Common myeloid progenitor, CD34-positive (primary cell): ENCODE results near the gene HNRNPUL2.
A peak's percentile ranks its signal among the peaks of the same experiment; 100 is the strongest.

Source experiments
- CTCF ChIA-PET: fragments of 350-600 bp; sonication (Branson Sonifier 250); formaldehyde crosslinking; loops from one replicate; lab custom pipeline; 2021; ENCODE audit warnings: antibody characterized with exemption; lab: Charles Lee
- POLR2A ChIA-PET: fragments of 350-600 bp; sonication (Branson Sonifier 250); formaldehyde crosslinking; loops from one replicate; lab custom pipeline; 2021; ENCODE audit warnings: antibody characterized with exemption; lab: Charles Lee
- DNase-seq, 3 donors: peaks; one replicate each; pipeline versions ENCODE4 v3.0.0 to v3.0.0-alpha.2; 2013
- H3K27ac ChIP-seq, 2 experiments: 1 replicate in 1 of 2; 2 replicates in 1 of 2; pipeline ENCODE4 v1.7.0; 2013; ENCODE audit warnings: inconsistent platforms in 2 of 2, low read length in 2 of 2, mild to moderate bottlenecking in 2 of 2, low read depth in 1 of 2, moderate library complexity in 1 of 2; ENCODE audit not compliant: severe bottlenecking in 2 of 2, insufficient read depth in 1 of 2, poor library complexity in 1 of 2
- H3K27me3 ChIP-seq, 5 experiments: replicated peaks in 2 of 5; 1 replicate in 3 of 5; 2 replicates in 2 of 5; pipeline versions ENCODE4 v1.6.1 to v1.7.0; 2013; ENCODE audit warnings: low read length in 4 of 5, mild to moderate bottlenecking in 2 of 5, moderate library complexity in 2 of 5, inconsistent platforms in 1 of 5; ENCODE audit not compliant: insufficient read depth in 5 of 5, control insufficient read depth in 4 of 5
- H3K36me3 ChIP-seq, 4 experiments: 1 replicate in 2 of 4; 2 replicates in 2 of 4; pipeline versions ENCODE4 v1.6.1 to v1.7.0; 2013; ENCODE audit warnings: low read length in 3 of 4, control low read depth in 1 of 4, mild to moderate bottlenecking in 1 of 4; ENCODE audit not compliant: control insufficient read depth in 4 of 4, insufficient read depth in 4 of 4
- H3K4me1 ChIP-seq, 4 experiments: 1 replicate in 3 of 4; 2 replicates in 1 of 4; pipeline versions ENCODE4 v1.6.1 to v1.7.1; 2013; ENCODE audit warnings: low read length in 3 of 4, mild to moderate bottlenecking in 3 of 4, control low read depth in 1 of 4, inconsistent platforms in 1 of 4, moderate library complexity in 1 of 4; ENCODE audit not compliant: control insufficient read depth in 4 of 4, insufficient read depth in 4 of 4; ENCODE audit errors: control extremely low read depth in 1 of 4
- H3K4me3 ChIP-seq, 7 experiments: 1 replicate in 4 of 7; 2 replicates in 3 of 7; pipeline versions ENCODE4 v1.5.1 to v1.7.0; 2013; ENCODE audit warnings: mild to moderate bottlenecking in 7 of 7, low read length in 6 of 7, moderate library complexity in 6 of 7, inconsistent platforms in 2 of 7, low read depth in 2 of 7, control low read depth in 1 of 7; ENCODE audit not compliant: insufficient read depth in 4 of 7, control insufficient read depth in 1 of 7; ENCODE audit errors: extremely low read depth in 1 of 7
- H3K9me3 ChIP-seq, 5 experiments: 1 replicate in 4 of 5; 2 replicates in 1 of 5; pipeline versions ENCODE4 v1.6.1 to v1.7.1; 2013; ENCODE audit warnings: low read length in 4 of 5, mild to moderate bottlenecking in 2 of 5, inconsistent platforms in 1 of 5, low read depth in 1 of 5, moderate library complexity in 1 of 5; ENCODE audit not compliant: control insufficient read depth in 4 of 5, insufficient read depth in 2 of 5; ENCODE audit errors: control extremely low read depth in 1 of 5
- WGBS: methylation state at CpG from one replicate; pipeline ENCODE4 v1.1.5; 2013; ENCODE audit not compliant: insufficient coverage; 5-methylcytosine and 5-hydroxymethylcytosine counted together

HNRNPUL2 gene

GRCh38 chr11:62673196-62673525 is 54.1 kb downstream of the HNRNPUL2 start:
- H3K27me3 ChIP-seq = no peaks in the 10 kb centered on the region
- ChIA-PET CTCF (interaction anchor here (0.7 to 5.0 kb wide), 7 partner anchors 6 to 61 kb away, joined by 3 to 29 read pairs (median 4); partner anchors contain the start of genes C11orf98 and CSKMT), POLR2A (interaction anchor here (1.3 kb wide), 1 partner anchor 20 kb away, joined by 4 read pairs; the partner anchor contains the start of gene INTS5)
- peaks cover 0 to 47% (median 30%) of the 10 kb centered on the region in 4 experiments for H3K4me1 ChIP-seq
- H3K9me3 ChIP-seq = no peaks in the 10 kb centered on the region
- peaks cover 2 to 41% (median 26%) of the 10 kb centered on the region in 4 experiments for H3K36me3 ChIP-seq
- no peak for DNase-seq
- H3K27ac ChIP-seq = peak overlapping the region in 1 of 2 experiments; percentile 52
- H3K4me3 ChIP-seq = peak overlapping the region in 1 of 7 experiments; percentile 100
- 100% methylated on average over 1 of the region's 2 CpGs for whole genome bisulfite sequencing

DNA sequence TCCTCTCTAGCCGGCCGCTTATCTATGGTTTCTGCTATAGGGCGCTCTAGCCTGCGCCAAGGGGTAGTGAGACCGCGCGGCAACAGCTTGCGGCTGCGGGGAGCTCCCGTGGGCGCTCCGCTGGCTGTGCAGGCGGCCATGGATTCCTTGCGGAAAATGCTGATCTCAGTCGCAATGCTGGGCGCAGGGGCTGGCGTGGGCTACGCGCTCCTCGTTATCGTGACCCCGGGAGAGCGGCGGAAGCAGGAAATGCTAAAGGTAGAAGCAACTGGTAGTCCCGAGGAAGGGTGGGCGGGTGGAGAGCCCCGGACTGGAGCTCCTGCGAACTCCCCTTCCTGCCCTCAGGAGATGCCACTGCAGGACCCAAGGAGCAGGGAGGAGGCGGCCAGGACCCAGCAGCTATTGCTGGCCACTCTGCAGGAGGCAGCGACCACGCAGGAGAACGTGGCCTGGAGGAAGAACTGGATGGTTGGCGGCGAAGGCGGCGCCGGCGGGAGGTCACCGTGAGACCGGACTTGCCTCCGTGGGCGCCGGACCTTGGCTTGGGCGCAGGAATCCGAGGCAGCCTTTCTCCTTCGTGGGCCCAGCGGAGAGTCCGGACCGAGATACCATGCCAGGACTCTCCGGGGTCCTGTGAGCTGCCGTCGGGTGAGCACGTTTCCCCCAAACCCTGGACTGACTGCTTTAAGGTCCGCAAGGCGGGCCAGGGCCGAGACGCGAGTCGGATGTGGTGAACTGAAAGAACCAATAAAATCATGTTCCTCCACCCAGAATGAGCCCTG is 55.5 kb downstream of the HNRNPUL2 start, which contains the start of the genes LBHD1 and UQCC3:
Gene LBHD1, minus strand, starts transcription at position 660 of the 782 bp plus-strand sequence. CDS start 2,236 bp downstream, outside the sequence.
Gene UQCC3, plus strand, starts transcription at position 66 of the 782 bp plus-strand sequence. Its CDS starts 73 bp downstream, at position 139.
- Histone ChIP-seq H3K36me3 (peaks cover 2 to 38% (median 20%) of the 10 kb centered on the region in 4 experiments), H3K4me1 (peaks cover 0 to 49% (median 31%) of the 10 kb centered on the region in 4 experiments), H3K4me3 (peak within 1 kb of the TSS; percentile 82 to 100 (median 94)), H3K27ac (peak within 1 kb of the TSS; percentile 84 to 89), H3K9me3 (no peaks in the 10 kb centered on the region), H3K27me3 (no peaks in the 10 kb centered on the region)
- peak; percentile 92 to 96 (median 94) for DNase-seq
- POLR2A ChIA-PET = interaction anchor here (0.6 to 2.6 kb wide), 10 partner anchors 9 to 184 kb away, joined by 3 to 20 read pairs (median 6); partner anchors contain the start of genes GANAB, INTS5, NXF1 and TTC9C
- CTCF ChIA-PET = interaction anchor here (0.7 to 9.4 kb wide), 13 partner anchors 10 to 80 kb away, joined by 3 to 33 read pairs (median 4); partner anchors contain the start of genes GANAB and TUT1
- WGBS = under 1% methylated on average over 57 of the region's 59 CpGs

- ChIA-PET POLR2A (interaction anchor here (0.9 to 2.6 kb wide), 8 partner anchors 10 to 185 kb away, joined by 3 to 20 read pairs (median 6); partner anchors contain the start of genes GANAB, INTS5, TTC9C and TUT1), CTCF (interaction anchor here (0.8 to 9.4 kb wide), 9 partner anchors 10 to 79 kb away, joined by 3 to 33 read pairs (median 4); partner anchors contain the start of genes GANAB and TUT1)
Measured at GRCh38 chr11:62671236-62671607, 56.0 kb downstream of the HNRNPUL2 start.

DNA sequence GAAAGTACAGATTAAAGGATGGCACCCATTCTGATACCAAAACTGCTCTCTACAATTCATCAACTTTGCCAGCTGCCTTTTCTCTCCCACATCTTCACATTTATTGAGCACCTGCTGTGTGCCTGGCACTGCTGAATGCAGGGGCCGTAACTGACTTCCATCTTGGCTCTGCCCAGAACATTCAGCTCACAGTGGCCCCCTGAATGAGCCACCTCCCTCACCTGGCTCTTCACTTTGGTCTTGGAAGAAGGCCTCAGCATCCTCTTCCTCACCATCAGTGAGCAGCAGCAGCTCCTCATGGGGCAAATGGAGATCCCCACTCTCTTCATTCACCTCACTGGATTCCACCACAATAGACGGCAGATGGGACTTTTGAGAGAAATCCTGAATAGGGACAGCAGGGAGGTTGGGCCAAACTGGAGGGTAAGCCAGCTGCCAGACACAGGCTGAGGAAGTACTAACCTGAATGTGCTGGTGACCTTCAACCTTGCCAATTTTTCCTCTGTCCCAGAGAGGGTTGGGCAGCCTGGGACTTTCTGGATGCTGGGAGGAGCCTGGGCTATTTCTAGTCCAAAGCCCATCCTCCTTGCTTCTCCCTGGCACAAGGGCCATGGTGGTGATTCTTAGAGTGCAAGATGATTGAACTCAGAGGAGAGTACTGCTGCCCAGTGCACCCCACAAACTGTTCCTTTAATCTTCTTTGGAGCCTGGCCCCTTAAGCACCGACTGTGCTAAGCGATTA is 57.7 kb downstream of the HNRNPUL2 start:
- CTCF ChIA-PET = interaction anchor here (0.8 to 9.4 kb wide), 5 partner anchors 11 to 57 kb away, joined by 3 to 33 read pairs (median 9); partner anchors contain the start of genes EML3, GANAB, ROM1 and UBXN1
- DNase-seq = no peak
- peak overlapping the region in 1 of 2 experiments; percentile 59 for H3K27ac ChIP-seq
- H3K27me3 ChIP-seq = no peaks in the 10 kb centered on the region
- POLR2A ChIA-PET = interaction anchor here (2.3 to 2.5 kb wide), 2 partner anchors 17 to 23 kb away, joined by 7 to 16 read pairs; partner anchors contain the start of genes GANAB and INTS5
- WGBS = 100% methylated on average over 3 of the region's 4 CpGs
- H3K36me3 ChIP-seq = peaks cover 0 to 39% (median 14%) of the 10 kb centered on the region in 4 experiments
- H3K4me3 ChIP-seq = peak overlapping the region in 1 of 7 experiments; percentile 34
- H3K4me1 ChIP-seq = peaks cover 4 to 63% (median 45%) of the 10 kb centered on the region in 4 experiments
- H3K9me3 ChIP-seq = no peaks in the 10 kb centered on the region

More at GRCh38 chr11:62671236-62671607, 56.0 kb downstream of the HNRNPUL2 start:
- peaks cover 2 to 38% (median 17%) of the 10 kb centered on the region in 4 experiments for H3K36me3 ChIP-seq
- peak overlapping the region; percentile 82 to 100 (median 94) for H3K4me3 ChIP-seq
- H3K27ac ChIP-seq = peak overlapping the region; percentile 84 to 89
- H3K27me3 ChIP-seq = no peaks in the 10 kb centered on the region
- DNase-seq = peak in 2 of 3 donors; percentile 72 to 79
- WGBS = 0% methylated on average over 14 of the region's 17 CpGs
- H3K9me3 ChIP-seq = no peaks in the 10 kb centered on the region
- peaks cover under 1 to 55% (median 37%) of the 10 kb centered on the region in 4 experiments for H3K4me1 ChIP-seq

DNA sequence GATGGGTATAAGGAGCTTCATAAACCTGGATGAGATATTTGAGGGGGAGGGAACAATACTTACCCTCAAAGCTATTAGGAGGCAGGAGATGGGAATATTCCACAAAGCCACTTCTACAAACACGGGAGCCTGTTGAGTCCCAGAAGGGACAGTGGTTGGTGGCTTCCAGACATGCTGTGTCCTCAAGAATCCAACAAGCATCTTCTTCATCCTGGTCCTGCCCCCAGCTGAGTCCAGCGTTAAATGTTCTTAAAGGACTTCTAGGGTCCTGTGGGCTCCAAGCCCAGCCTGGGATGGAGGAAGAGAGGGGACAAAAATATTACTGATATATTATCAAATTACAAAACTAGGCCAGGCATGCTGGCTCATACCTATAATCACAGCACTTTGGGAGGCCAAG is 59.8 kb downstream of the HNRNPUL2 start:
- ChIA-PET POLR2A (interaction anchor here (0.8 to 1.0 kb wide), 2 partner anchors 76 to 124 kb away, joined by 3 read pairs; partner anchors contain the start of gene TUT1), CTCF (interaction anchor here (1.0 to 9.4 kb wide), 9 partner anchors 8 to 74 kb away, joined by 3 to 33 read pairs (median 13); partner anchors contain the start of genes GANAB, TUT1 and UBXN1)
- peak overlapping the region in 1 of 7 experiments; percentile 96 for H3K4me3 ChIP-seq
- no peak for DNase-seq
- H3K27ac ChIP-seq = peak overlapping the region in 1 of 2 experiments; percentile 9
- H3K4me1 ChIP-seq = peaks cover 4 to 55% (median 44%) of the 10 kb centered on the region in 4 experiments
- no peaks in the 10 kb centered on the region for H3K9me3 ChIP-seq
- peaks cover 0 to 36% (median 14%) of the 10 kb centered on the region in 4 experiments for H3K36me3 ChIP-seq
- H3K27me3 ChIP-seq = no peaks in the 10 kb centered on the region
- no CpG with 5 or more reads among the region's 2 CpGs for WGBS
